ENCODE data around the gene SNAI3. TPM values are rescaled to one million over a fixed set of nuclear protein-coding genes. Genes with fewer than 3 reads are reported as not detected.

SNAI3 gene
- total and polyA plus RNA-seq, 2 of the 8 experiments (the other 6 are each of a cell fraction or from before 2014, with no cell fraction given), result 8.5 to 13.3 TPM

- TF ChIP-seq CHD7 (IDR thresholded peaks at IDR 0.05; ENCODE audit: insufficient replicate concordance, low read length) (no peak), TAF1 (IDR thresholded peaks at IDR 0.05; ENCODE audit: low read depth, low read length) (no peak), ZNF274 (IDR thresholded peaks at IDR 0.05; ENCODE audit: borderline replicate concordance, extremely low read depth, low read length) (no peak), EZH2 (IDR thresholded peaks at IDR 0.05; ENCODE audit: low read depth, low read length, severe bottlenecking) (no peak), RNF2 (IDR thresholded peaks at IDR 0.05; ENCODE audit: borderline replicate concordance, low read depth, low read length, missing control alignments, poor library complexity, severe bottlenecking) (no peak), CHD2 (IDR thresholded peaks at IDR 0.05; ENCODE audit: low read length) (no peak), PHF8 (conservative IDR thresholded peaks at IDR 0.05; ENCODE audit: low read depth, low read length) (no peak), MAFK (IDR thresholded peaks at IDR 0.05; ENCODE audit: low read depth, low read length) (no peak), EGR1 (IDR thresholded peaks at IDR 0.05; ENCODE audit: borderline replicate concordance, low read depth, low read length) (no peak), SRF (IDR thresholded peaks at IDR 0.05; ENCODE audit: low read depth, low read length) (no peak), E2F6 (IDR thresholded peaks at IDR 0.05) (no peak)
Measured at GRCh38 chr16:88661468-88661867, 24.8 kb downstream of the SNAI3 start (continued).

Measured in H1 (cell line).